SK-N-SH (cell line): ENCODE measurements around the gene ANO10. TPM values are rescaled to one million over a fixed set of nuclear protein-coding genes. Genes with fewer than 3 reads are reported as not detected.

Source experiments
- CTCF ChIA-PET: fragments of 300-600, 350-600 bp; formaldehyde crosslinking; extraction: SDS; loops from one replicate; lab custom pipeline; 2021; lab: Yijun Ruan, JAX
- POLR2A ChIA-PET: fragments of 350-600 bp; sonication (Branson Sonifier 250); formaldehyde crosslinking; extraction: SDS; loops from one replicate; lab custom pipeline; 2020; ENCODE audit warnings: antibody characterized with exemption, inconsistent platforms; lab: Yijun Ruan, JAX
- DNase-seq: peaks from one replicate; pipeline ENCODE4 v3.0.0; 2012
- H2AFZ ChIP-seq: fragments of 200-600 bp; sonication (generic); 2 replicates; pipeline ENCODE4 v1.8.1; 2016; ENCODE audit warnings: antibody characterized with exemption, mild to moderate bottlenecking, low read depth
- H3F3A ChIP-seq: fragments of 200-600 bp; sonication (generic); replicated peaks from 2 replicates; pipeline ENCODE3; 2016; ENCODE audit warnings: antibody characterized with exemption, mild to moderate bottlenecking; ENCODE audit not compliant: insufficient read depth
- H3K27ac ChIP-seq, 2 experiments: fragments of 200-500 bp in 1 of 2; fragments of 200-600 bp in 1 of 2; sonication (Bioruptor generic) in 1 of 2; sonication (generic), shearing (Covaris generic) in 1 of 2; 2 replicates each; pipeline versions ENCODE4 v1.5.1 to v1.6.1; 2014 to 2016; ENCODE audit warnings: low read depth in 2 of 2, inconsistent platforms in 1 of 2, low read length in 1 of 2, mild to moderate bottlenecking in 1 of 2, mixed read lengths in 1 of 2
- H3K27me3 ChIP-seq: fragments of 200-600 bp; sonication (generic), shearing (Covaris generic); 2 replicates; pipeline ENCODE4 v1.6.1; 2016; ENCODE audit warnings: mixed run types; ENCODE audit not compliant: insufficient read depth
- H3K36me3 ChIP-seq, 2 experiments: fragments of 200-500 bp in 1 of 2; fragments of 200-600 bp in 1 of 2; sonication (Bioruptor generic) in 1 of 2; sonication (generic) in 1 of 2; replicated peaks in 1 of 2; 2 replicates each; pipeline versions ENCODE3 to v1.5.1; 2014 to 2016; ENCODE audit warnings: low read length in 1 of 2, mild to moderate bottlenecking in 1 of 2; ENCODE audit not compliant: insufficient read depth in 2 of 2, control insufficient read depth in 1 of 2
- H3K4me1 ChIP-seq, 2 experiments: fragments of 200-500 bp in 1 of 2; fragments of 200-600 bp in 1 of 2; sonication (Bioruptor generic) in 1 of 2; sonication (generic), shearing (Covaris generic) in 1 of 2; 2 replicates each; pipeline versions ENCODE4 v1.5.1 to v1.6.1; 2014 to 2016; ENCODE audit warnings: low read depth in 1 of 2, low read length in 1 of 2, mixed run types in 1 of 2; ENCODE audit not compliant: insufficient read depth in 2 of 2, control insufficient read depth in 1 of 2
- H3K4me2 ChIP-seq: fragments of 200-600 bp; sonication (generic), shearing (Covaris generic); 2 replicates; pipeline ENCODE4 v1.6.1; 2017; ENCODE audit warnings: mixed run types
- H3K4me3 ChIP-seq, 2 experiments: fragments of 200-500 bp in 1 of 2; fragments of 200-600 bp in 1 of 2; sonication (Bioruptor generic) in 1 of 2; sonication (generic), shearing (Covaris generic) in 1 of 2; 2 replicates each; pipeline versions ENCODE4 v1.5.1 to v1.8.1; 2014 to 2016; ENCODE audit warnings: low read depth in 2 of 2, inconsistent platforms in 1 of 2, low read length in 1 of 2, mild to moderate bottlenecking in 1 of 2, mixed read lengths in 1 of 2, moderate library complexity in 1 of 2
- H3K79me2 ChIP-seq: fragments of 200-600 bp; sonication (generic); 2 replicates; pipeline ENCODE4 v1.8.1; 2017; ENCODE audit warnings: mild to moderate bottlenecking; ENCODE audit not compliant: insufficient read depth
- H3K9ac ChIP-seq: fragments of 200-600 bp; sonication (generic); 2 replicates; pipeline ENCODE4 v1.6.1; 2017; ENCODE audit warnings: mixed run types
- H3K9me2 ChIP-seq: fragments of 200-600 bp; sonication (generic); 2 replicates; pipeline ENCODE4 v1.6.1; 2017; ENCODE audit warnings: mixed run types
- H3K9me3 ChIP-seq: fragments of 200-600 bp; sonication (generic); 2 replicates; pipeline ENCODE4 v1.6.1; 2017; ENCODE audit warnings: mixed run types, mild to moderate bottlenecking, moderate library complexity
- H4K20me1 ChIP-seq: fragments of 200-600 bp; sonication (generic); 2 replicates; pipeline ENCODE4 v1.6.1; 2017; ENCODE audit warnings: mild to moderate bottlenecking, mixed run types; ENCODE audit not compliant: insufficient read depth
- EP300 ChIP-seq, 2 experiments: IDR thresholded peaks; 2 replicates each; pipeline versions ENCODE4 v1.4.0 to v1.6.1; 2012; ENCODE audit warnings: borderline replicate concordance in 1 of 2, low read depth in 1 of 2, low read length in 1 of 2
- EZH2phosphoT487 ChIP-seq: fragments of 200-600 bp; sonication (generic); IDR thresholded peaks from 2 replicates; pipeline ENCODE4 v1.6.1; 2017; ENCODE audit warnings: low read depth, mixed run types, mild to moderate bottlenecking, antibody characterized with exemption, moderate library complexity, borderline replicate concordance
- FOSL2 ChIP-seq: IDR thresholded peaks from 2 replicates; pipeline ENCODE4 v1.4.0; 2012; ENCODE audit warnings: low read depth, mild to moderate bottlenecking, moderate library complexity, borderline replicate concordance
- FOXM1 ChIP-seq: IDR thresholded peaks from 2 replicates; pipeline ENCODE4 v1.4.0; 2012; ENCODE audit warnings: low read depth, mild to moderate bottlenecking
- MEF2A ChIP-seq: IDR thresholded peaks from 2 replicates; pipeline ENCODE4 v1.4.0; 2012; ENCODE audit warnings: low read depth, borderline replicate concordance
- MXI1 ChIP-seq: IDR thresholded peaks from 2 replicates; pipeline ENCODE4 v1.6.1; 2012; ENCODE audit warnings: mild to moderate bottlenecking, low read depth, low read length, improper control_type of control experiment
- RFX5 ChIP-seq: IDR thresholded peaks from 2 replicates; pipeline ENCODE4 v1.6.1; 2012; ENCODE audit warnings: mild to moderate bottlenecking, improper control_type of control experiment, low read length
- RXRA ChIP-seq: IDR thresholded peaks from 2 replicates; pipeline ENCODE4 v1.4.0; 2012; ENCODE audit warnings: low read depth, mild to moderate bottlenecking, borderline replicate concordance
- SIN3A ChIP-seq: IDR thresholded peaks from 2 replicates; pipeline ENCODE4 v1.6.1; 2012; ENCODE audit warnings: low read depth, mild to moderate bottlenecking, low read length, moderate library complexity, borderline replicate concordance
- SMC3 ChIP-seq: IDR thresholded peaks from 2 replicates; pipeline ENCODE4 v1.6.1; 2012; ENCODE audit warnings: low read depth, low read length, improper control_type of control experiment
- YY1 ChIP-seq: IDR thresholded peaks from 2 replicates; pipeline ENCODE4 v1.4.0; 2012; ENCODE audit warnings: low read depth, mild to moderate bottlenecking
- WGBS: methylation state at CpG from one replicate; pipeline ENCODE4 v1.1.6; 2017; ENCODE audit warnings: low lambda C conversion rate; 5-methylcytosine and 5-hydroxymethylcytosine counted together
- polyA plus RNA-seq, 3 experiments: library from polyadenylated mRNA; depleted of rRNA; stranded (reverse); fragments of >200 nt; gene quantifications; 2 replicates each; pipeline ENCODE4 v1.2.3, GENCODE V29; 2012
- TF ChIP-seq, protein P1 (sequence below): IDR thresholded peaks from 2 replicates; pipeline ENCODE4 v1.4.0; 2012; ENCODE audit warnings: low read depth
- TF ChIP-seq, protein P2 (sequence below): IDR thresholded peaks from 2 replicates; pipeline ENCODE4 v1.4.0; 2012; ENCODE audit warnings: low read depth, borderline replicate concordance
- TF ChIP-seq, protein P3 (sequence below): IDR thresholded peaks from 2 replicates; pipeline ENCODE4 v1.6.1; 2012; ENCODE audit warnings: mild to moderate bottlenecking, low read depth, low read length, moderate library complexity
- TF ChIP-seq, protein P4 (sequence below): fragments of 200-600 bp; sonication (generic); IDR thresholded peaks from 2 replicates; pipeline ENCODE4 v1.6.1; 2017; ENCODE audit warnings: antibody characterized with exemption, mild to moderate bottlenecking, moderate library complexity
- TF ChIP-seq, protein P5 (sequence below): fragments of 150-350 bp; IDR thresholded peaks from 2 replicates; pipeline ENCODE4 v1.6.1; 2017; ENCODE audit warnings: antibody characterized with exemption, low read length, low read depth, borderline replicate concordance

Gene ANO10
- polyA plus RNA-seq, 1 of the 3 experiments (the other 2 are of a cell fraction): 16.8 TPM

DNA sequence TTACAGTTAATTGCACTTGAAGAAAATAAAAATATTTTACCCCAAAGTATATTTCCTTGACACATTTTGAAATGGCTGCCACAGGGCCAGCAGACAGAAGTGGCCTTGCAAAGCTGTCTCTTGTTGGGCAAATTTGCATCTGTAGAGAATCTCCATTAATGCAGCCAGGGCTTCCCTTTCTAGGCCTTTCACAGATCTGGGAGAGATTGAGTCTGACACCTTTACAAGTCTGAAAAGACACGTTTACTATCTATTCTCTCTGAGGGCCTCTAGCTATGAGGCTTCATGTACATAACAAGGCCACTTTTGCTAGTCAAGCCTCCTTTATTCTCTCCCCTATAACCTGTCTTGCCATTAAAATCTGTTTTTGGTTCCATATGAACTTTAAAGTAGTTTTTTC, 135.9 kb downstream of the ANO10 start:
- 86% methylated on average over 1 of the region's 1 CpG for WGBS
- no peaks in the 10 kb centered on the region for H3K79me2 ChIP-seq
- no peak overlapping the region for H2AFZ ChIP-seq
- H3K9me3 ChIP-seq: no peaks in the 10 kb centered on the region
- no peaks in the 10 kb centered on the region for H3K9me2 ChIP-seq
- no peaks in the 10 kb centered on the region for H4K20me1 ChIP-seq
- H3K36me3 ChIP-seq: no peaks in the 10 kb centered on the region
- ChIA-PET POLR2A (no interaction called here), CTCF (no interaction called here)
- H3K27me3 ChIP-seq: no peaks in the 10 kb centered on the region
- TF ChIP-seq SMC3 (no peak), YY1 (no peak), MXI1 (no peak)
- TF ChIP-seq, protein P1, sequence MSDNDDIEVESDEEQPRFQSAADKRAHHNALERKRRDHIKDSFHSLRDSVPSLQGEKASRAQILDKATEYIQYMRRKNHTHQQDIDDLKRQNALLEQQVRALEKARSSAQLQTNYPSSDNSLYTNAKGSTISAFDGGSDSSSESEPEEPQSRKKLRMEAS: no peak
- TF ChIP-seq, protein P2, sequence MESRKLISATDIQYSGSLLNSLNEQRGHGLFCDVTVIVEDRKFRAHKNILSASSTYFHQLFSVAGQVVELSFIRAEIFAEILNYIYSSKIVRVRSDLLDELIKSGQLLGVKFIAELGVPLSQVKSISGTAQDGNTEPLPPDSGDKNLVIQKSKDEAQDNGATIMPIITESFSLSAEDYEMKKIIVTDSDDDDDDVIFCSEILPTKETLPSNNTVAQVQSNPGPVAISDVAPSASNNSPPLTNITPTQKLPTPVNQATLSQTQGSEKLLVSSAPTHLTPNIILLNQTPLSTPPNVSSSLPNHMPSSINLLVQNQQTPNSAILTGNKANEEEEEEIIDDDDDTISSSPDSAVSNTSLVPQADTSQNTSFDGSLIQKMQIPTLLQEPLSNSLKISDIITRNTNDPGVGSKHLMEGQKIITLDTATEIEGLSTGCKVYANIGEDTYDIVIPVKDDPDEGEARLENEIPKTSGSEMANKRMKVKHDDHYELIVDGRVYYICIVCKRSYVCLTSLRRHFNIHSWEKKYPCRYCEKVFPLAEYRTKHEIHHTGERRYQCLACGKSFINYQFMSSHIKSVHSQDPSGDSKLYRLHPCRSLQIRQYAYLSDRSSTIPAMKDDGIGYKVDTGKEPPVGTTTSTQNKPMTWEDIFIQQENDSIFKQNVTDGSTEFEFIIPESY: no peak
- no peak overlapping the region for H3K4me3 ChIP-seq
- no peaks in the 10 kb centered on the region for H3F3A ChIP-seq
- H3K4me2 ChIP-seq: no peak overlapping the region
- no peak overlapping the region for H3K27ac ChIP-seq
- no peak for DNase-seq
- H3K4me1 ChIP-seq: no peaks in the 10 kb centered on the region; a peak in 1 of 4 replicates
- H3K9ac ChIP-seq: no peak overlapping the region

DNA sequence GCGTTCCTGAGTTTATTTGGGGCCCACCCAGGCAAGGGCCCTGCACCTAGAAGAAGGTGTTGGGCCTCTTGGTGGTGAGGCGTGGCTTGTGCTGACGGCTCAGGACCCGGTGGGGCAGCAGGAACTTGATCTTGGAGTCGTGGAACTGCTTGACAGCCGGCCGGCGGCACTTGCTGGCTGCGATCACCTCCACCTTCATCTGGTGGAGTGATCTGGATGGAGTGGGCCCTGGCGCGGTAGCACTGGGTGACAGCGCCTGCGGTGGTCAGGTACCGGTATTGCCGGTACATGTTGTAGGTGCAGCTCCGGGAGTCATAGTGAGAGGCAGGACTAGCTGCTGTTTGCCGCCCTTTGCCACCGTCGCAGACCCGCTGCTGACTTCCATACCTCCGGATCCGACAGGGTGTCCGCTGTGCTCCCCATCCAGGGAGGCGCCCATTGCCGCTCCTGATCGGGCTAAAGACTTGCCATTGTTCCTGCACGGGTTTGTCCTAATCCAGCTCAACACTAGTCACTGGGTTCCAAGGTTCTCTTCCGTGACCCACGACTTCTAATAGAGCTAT, 136.8 kb downstream of the ANO10 start:
- H3K79me2 ChIP-seq: no peaks in the 10 kb centered on the region
- no peak overlapping the region for H3K4me2 ChIP-seq
- no peaks in the 10 kb centered on the region for H3K9me3 ChIP-seq
- H3F3A ChIP-seq: no peaks in the 10 kb centered on the region
- CTCF ChIA-PET: no interaction called here
- no peak overlapping the region for H3K9ac ChIP-seq
- no peaks in the 10 kb centered on the region for H4K20me1 ChIP-seq
- no peak overlapping the region for H3K27ac ChIP-seq
- no peaks in the 10 kb centered on the region for H3K36me3 ChIP-seq
- POLR2A ChIA-PET: no interaction called here
- H3K27me3 ChIP-seq: no peaks in the 10 kb centered on the region
- no peaks in the 10 kb centered on the region; a peak in 1 of 4 replicates for H3K4me1 ChIP-seq
- no peak for DNase-seq
- no peaks in the 10 kb centered on the region for H3K9me2 ChIP-seq
- no peak overlapping the region for H3K4me3 ChIP-seq
- H2AFZ ChIP-seq: no peak overlapping the region
- 96% methylated on average over 12 of the region's 29 CpGs for WGBS
- TF ChIP-seq FOSL2: no peak
- TF ChIP-seq RFX5: no peak
- TF ChIP-seq, protein P3, sequence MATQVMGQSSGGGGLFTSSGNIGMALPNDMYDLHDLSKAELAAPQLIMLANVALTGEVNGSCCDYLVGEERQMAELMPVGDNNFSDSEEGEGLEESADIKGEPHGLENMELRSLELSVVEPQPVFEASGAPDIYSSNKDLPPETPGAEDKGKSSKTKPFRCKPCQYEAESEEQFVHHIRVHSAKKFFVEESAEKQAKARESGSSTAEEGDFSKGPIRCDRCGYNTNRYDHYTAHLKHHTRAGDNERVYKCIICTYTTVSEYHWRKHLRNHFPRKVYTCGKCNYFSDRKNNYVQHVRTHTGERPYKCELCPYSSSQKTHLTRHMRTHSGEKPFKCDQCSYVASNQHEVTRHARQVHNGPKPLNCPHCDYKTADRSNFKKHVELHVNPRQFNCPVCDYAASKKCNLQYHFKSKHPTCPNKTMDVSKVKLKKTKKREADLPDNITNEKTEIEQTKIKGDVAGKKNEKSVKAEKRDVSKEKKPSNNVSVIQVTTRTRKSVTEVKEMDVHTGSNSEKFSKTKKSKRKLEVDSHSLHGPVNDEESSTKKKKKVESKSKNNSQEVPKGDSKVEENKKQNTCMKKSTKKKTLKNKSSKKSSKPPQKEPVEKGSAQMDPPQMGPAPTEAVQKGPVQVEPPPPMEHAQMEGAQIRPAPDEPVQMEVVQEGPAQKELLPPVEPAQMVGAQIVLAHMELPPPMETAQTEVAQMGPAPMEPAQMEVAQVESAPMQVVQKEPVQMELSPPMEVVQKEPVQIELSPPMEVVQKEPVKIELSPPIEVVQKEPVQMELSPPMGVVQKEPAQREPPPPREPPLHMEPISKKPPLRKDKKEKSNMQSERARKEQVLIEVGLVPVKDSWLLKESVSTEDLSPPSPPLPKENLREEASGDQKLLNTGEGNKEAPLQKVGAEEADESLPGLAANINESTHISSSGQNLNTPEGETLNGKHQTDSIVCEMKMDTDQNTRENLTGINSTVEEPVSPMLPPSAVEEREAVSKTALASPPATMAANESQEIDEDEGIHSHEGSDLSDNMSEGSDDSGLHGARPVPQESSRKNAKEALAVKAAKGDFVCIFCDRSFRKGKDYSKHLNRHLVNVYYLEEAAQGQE: no peak
- no peak for TF ChIP-seq FOXM1
- TF ChIP-seq, protein P4, sequence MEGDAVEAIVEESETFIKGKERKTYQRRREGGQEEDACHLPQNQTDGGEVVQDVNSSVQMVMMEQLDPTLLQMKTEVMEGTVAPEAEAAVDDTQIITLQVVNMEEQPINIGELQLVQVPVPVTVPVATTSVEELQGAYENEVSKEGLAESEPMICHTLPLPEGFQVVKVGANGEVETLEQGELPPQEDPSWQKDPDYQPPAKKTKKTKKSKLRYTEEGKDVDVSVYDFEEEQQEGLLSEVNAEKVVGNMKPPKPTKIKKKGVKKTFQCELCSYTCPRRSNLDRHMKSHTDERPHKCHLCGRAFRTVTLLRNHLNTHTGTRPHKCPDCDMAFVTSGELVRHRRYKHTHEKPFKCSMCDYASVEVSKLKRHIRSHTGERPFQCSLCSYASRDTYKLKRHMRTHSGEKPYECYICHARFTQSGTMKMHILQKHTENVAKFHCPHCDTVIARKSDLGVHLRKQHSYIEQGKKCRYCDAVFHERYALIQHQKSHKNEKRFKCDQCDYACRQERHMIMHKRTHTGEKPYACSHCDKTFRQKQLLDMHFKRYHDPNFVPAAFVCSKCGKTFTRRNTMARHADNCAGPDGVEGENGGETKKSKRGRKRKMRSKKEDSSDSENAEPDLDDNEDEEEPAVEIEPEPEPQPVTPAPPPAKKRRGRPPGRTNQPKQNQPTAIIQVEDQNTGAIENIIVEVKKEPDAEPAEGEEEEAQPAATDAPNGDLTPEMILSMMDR: no peak
- TF ChIP-seq SIN3A: no peak
- no peak for TF ChIP-seq MXI1
- TF ChIP-seq MEF2A: no peak
- TF ChIP-seq RXRA: no peak
- TF ChIP-seq EZH2phosphoT487: no peak
- TF ChIP-seq, protein P1: no peak
- TF ChIP-seq, protein P5, sequence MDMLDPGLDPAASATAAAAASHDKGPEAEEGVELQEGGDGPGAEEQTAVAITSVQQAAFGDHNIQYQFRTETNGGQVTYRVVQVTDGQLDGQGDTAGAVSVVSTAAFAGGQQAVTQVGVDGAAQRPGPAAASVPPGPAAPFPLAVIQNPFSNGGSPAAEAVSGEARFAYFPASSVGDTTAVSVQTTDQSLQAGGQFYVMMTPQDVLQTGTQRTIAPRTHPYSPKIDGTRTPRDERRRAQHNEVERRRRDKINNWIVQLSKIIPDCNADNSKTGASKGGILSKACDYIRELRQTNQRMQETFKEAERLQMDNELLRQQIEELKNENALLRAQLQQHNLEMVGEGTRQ: no peak
- no peak for TF ChIP-seq EP300 (IDR thresholded peaks at IDR 0.05; ENCODE audit: borderline replicate concordance in 1 of 2, low read depth in 1 of 2, low read length in 1 of 2)
